HepG2 (cell line): ENCODE measurements around the gene DLG2. TPM values are rescaled to one million over a fixed set of nuclear protein-coding genes. Genes with fewer than 3 reads are reported as not detected.

Source experiments
- ATAC-seq: fragments of 200-7000 bp; cut with Tn5 transposase; 3 replicates; pipeline ENCODE4 v1.9.1; 2020; ENCODE audit warnings: mild to moderate bottlenecking, moderate library complexity
- BruUV-seq: library from RNA; stranded (reverse); fragments of 400-500 nt; replicated peaks from 2 replicates; lab custom pipeline; 2021; lab: Mats Ljungman, UMichigan
- CTCF ChIA-PET: fragments of 300-600 bp; formaldehyde crosslinking; extraction: SDS; loops from one replicate; lab custom pipeline; 2021; ENCODE audit warnings: low total read pairs, inconsistent platforms, low intra/inter-chr PET ratio; lab: Yijun Ruan, JAX
- POLR2A ChIA-PET: fragments of 350-600 bp; sonication (Branson Sonifier 250); formaldehyde crosslinking; loops from one replicate; lab custom pipeline; 2020; ENCODE audit warnings: antibody characterized with exemption, inconsistent platforms; lab: Yijun Ruan, JAX
- DNase-seq: peaks from one replicate; pipeline ENCODE4 v3.0.0-alpha.2; 2015; ENCODE audit warnings: low spot score
- FAIRE-seq: peaks from 3 replicates; lab custom pipeline; 2011; peaks lifted over from hg19 to GRCh38; lab: Jason Lieb, UNC
- H2AFZ ChIP-seq: one replicate; pipeline ENCODE4 v1.6.1; 2011; ENCODE audit warnings: low read length, inconsistent platforms
- H3K27ac ChIP-seq: fragments of 300-600 bp; 3 replicates; pipeline ENCODE4 v1.8.0; 2011; ENCODE audit warnings: mixed run types, mild to moderate bottlenecking, mixed read lengths, low read length, inconsistent platforms; ENCODE audit not compliant: insufficient read depth; ENCODE audit errors: extremely low read length
- H3K27me3 ChIP-seq, 2 experiments: fragments of 200-600 bp in 1 of 2; 2 replicates in 1 of 2; 3 replicates in 1 of 2; pipeline versions ENCODE4 v1.6.0 to v1.8.0; 2011; ENCODE audit warnings: low read length in 2 of 2, mild to moderate bottlenecking in 2 of 2, moderate library complexity in 2 of 2, inconsistent platforms in 1 of 2; ENCODE audit not compliant: insufficient read depth in 2 of 2, control insufficient read depth in 1 of 2
- H3K36me3 ChIP-seq, 2 experiments: fragments of 200-600 bp in 1 of 2; replicated peaks in 1 of 2; 2 replicates in 1 of 2; 3 replicates in 1 of 2; pipeline versions ENCODE4 v1.5.1 to v1.8.0; 2011; ENCODE audit warnings: low read length in 2 of 2, inconsistent platforms in 1 of 2; ENCODE audit not compliant: insufficient read depth in 2 of 2, control insufficient read depth in 1 of 2
- H3K4me1 ChIP-seq: 2 replicates; pipeline ENCODE4 v1.5.1; 2012; ENCODE audit warnings: low read length, inconsistent platforms; ENCODE audit not compliant: insufficient read depth
- H3K4me2 ChIP-seq: 2 replicates; pipeline ENCODE4 v1.6.0; 2011; ENCODE audit warnings: low read depth, low read length, inconsistent platforms
- H3K4me3 ChIP-seq, 3 experiments: fragments of 200-600 bp in 1 of 3; sonication (generic), shearing (Covaris generic) in 1 of 3; replicated peaks in 1 of 3; 2 replicates each; pipeline ENCODE4 v1.5.1; 2011 to 2016; ENCODE audit warnings: low read length in 3 of 3, inconsistent platforms in 2 of 3, low read depth in 2 of 3, mild to moderate bottlenecking in 2 of 3, control low read depth in 1 of 3, mixed read lengths in 1 of 3; ENCODE audit not compliant: insufficient read depth in 1 of 3
- H3K79me2 ChIP-seq: one replicate; pipeline ENCODE4 v1.6.1; 2011; ENCODE audit warnings: low read length, inconsistent platforms; ENCODE audit not compliant: insufficient read depth
- H3K9ac ChIP-seq: 2 replicates; pipeline ENCODE4 v1.6.0; 2011; ENCODE audit warnings: mild to moderate bottlenecking, low read depth, low read length, inconsistent platforms; ENCODE audit not compliant: insufficient read depth
- H3K9me3 ChIP-seq: 2 replicates; pipeline ENCODE4 v1.5.1; 2012; ENCODE audit warnings: mild to moderate bottlenecking, low read length
- H4K20me1 ChIP-seq: 2 replicates; pipeline ENCODE4 v1.6.0; 2011; ENCODE audit warnings: inconsistent platforms, mild to moderate bottlenecking, low read length, moderate library complexity; ENCODE audit not compliant: insufficient read depth
- AGO2 ChIP-seq: fragments of 200-400 bp; formaldehyde crosslinking; optimal IDR thresholded peaks from 2 replicates; pipeline ENCODE3; 2017; ENCODE audit warnings: mild to moderate bottlenecking, low read depth, low read length, moderate library complexity
- NR1H2 ChIP-seq: sonication (generic); formaldehyde crosslinking; IDR thresholded peaks from 2 replicates; pipeline ENCODE4 v1.8.1; 2022; ENCODE audit warnings: low read depth, missing genetic modification reagents, borderline replicate concordance
- TBX2 ChIP-seq: sonication (generic); formaldehyde crosslinking; IDR thresholded peaks from 2 replicates; pipeline ENCODE4 v1.5.0; 2020; ENCODE audit warnings: missing genetic modification reagents, mild to moderate bottlenecking, borderline replicate concordance
- ZNF24 ChIP-seq: fragments of 450-650 bp; IDR thresholded peaks from 2 replicates; pipeline ENCODE4 v1.6.1; 2017; ENCODE audit warnings: antibody characterized with exemption, mild to moderate bottlenecking
- ZNF615 ChIP-seq: sonication (generic); formaldehyde crosslinking; IDR thresholded peaks from 2 replicates; pipeline ENCODE4 v1.5.0; 2020; ENCODE audit warnings: mild to moderate bottlenecking, missing genetic modification reagents, borderline replicate concordance
- WGBS: methylation state at CpG from one replicate; pipeline ENCODE4 v1.1.6; 2017; ENCODE audit warnings: low lambda C conversion rate; 5-methylcytosine and 5-hydroxymethylcytosine counted together
- in situ Hi-C: cut with HindIII; loops from 2 replicates; pipeline ENCODE4 v1.10.0; 2017; ENCODE audit warnings: low pct_unique_long_range_greater_than_20kb; ENCODE audit not compliant: extremely low pct_ligation_motif_present
- intact Hi-C: fragments of 100-400 bp; cut with micrococcal nuclease; formaldehyde crosslinking; loops from one replicate; pipeline ENCODE4 v1.10.0; 2022; ENCODE audit not compliant: unreplicated experiment
- polyA plus RNA-seq, 8 experiments: library from polyadenylated mRNA; depleted of rRNA in 3 of 8; stranded (reverse) in 7 of 8; unstranded in 1 of 8; fragments of >200 nt; fragmentation: Illumina TruSeq in 4 of 8; extraction: Trizol in 4 of 8; gene quantifications; 2 replicates each; pipeline versions ENCODE4 v1.2.1 to v1.2.3, GENCODE V29; 2011 to 2016; ENCODE audit warnings: low read depth in 4 of 8, missing spikeins in 1 of 8, mixed read lengths in 1 of 8; ENCODE audit not compliant: insufficient read depth in 1 of 8
- total RNA-seq, 5 experiments: library from RNA; depleted of rRNA; stranded (reverse); fragments of >200 nt; fragmentation: Illumina TruSeq; extraction: Trizol; gene quantifications; 2 replicates each; pipeline ENCODE4 v1.2.3, GENCODE V29; 2016; ENCODE audit warnings: low read depth in 1 of 5
- TF ChIP-seq, protein P1 (sequence below): sonication (generic); formaldehyde crosslinking; IDR thresholded peaks from 2 replicates; pipeline ENCODE4 v1.4.0; 2020; ENCODE audit warnings: mild to moderate bottlenecking, missing genetic modification reagents, borderline replicate concordance
- TF ChIP-seq, protein P2 (sequence below): sonication (generic); formaldehyde crosslinking; IDR thresholded peaks from 2 replicates; pipeline ENCODE4 v1.4.0; 2020; ENCODE audit warnings: missing genetic modification reagents
- TF ChIP-seq, protein P3 (sequence below): IDR thresholded peaks from 2 replicates; pipeline ENCODE4 v1.6.1; 2016; ENCODE audit warnings: mild to moderate bottlenecking
- TF ChIP-seq, protein P4 (sequence below): sonication (generic); formaldehyde crosslinking; IDR thresholded peaks from 2 replicates; pipeline ENCODE4 v1.4.0; 2020; ENCODE audit warnings: missing genetic modification reagents, borderline replicate concordance

DLG2 gene
- total and polyA plus RNA-seq, 2 of the 13 experiments (the other 11 are each of a cell fraction or from before 2014, with no cell fraction given), result 0.46 to 1.0 TPM

DNA sequence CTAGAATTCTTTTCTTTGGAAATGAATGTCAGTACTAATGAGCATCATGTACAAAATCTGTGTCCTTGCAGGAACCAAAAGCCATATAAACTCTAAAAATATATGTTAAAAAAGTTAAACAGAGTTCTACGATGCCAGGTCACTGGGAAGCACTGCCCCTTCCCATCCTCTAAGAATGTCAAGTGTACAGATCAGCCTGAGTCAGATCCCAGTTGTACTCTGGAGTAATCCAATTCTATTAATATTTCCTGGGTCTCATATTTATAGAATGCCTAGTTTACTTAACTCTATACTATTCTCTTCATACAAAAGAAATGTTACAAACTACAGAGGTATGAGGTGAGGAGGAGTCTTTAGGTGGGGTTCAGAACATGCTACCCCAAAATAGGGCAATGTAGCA is 460.1 kb downstream of the DLG2 start:
- ATAC-seq, result no peak
- DNase-seq, result no peak
- Histone ChIP-seq H4K20me1 (no peaks in the 10 kb centered on the region), H3K4me2 (no peak overlapping the region), H2AFZ (no peak overlapping the region), H3K79me2 (no peaks in the 10 kb centered on the region), H3K9me3 (no peaks in the 10 kb centered on the region), H3K4me3 (no peak overlapping the region), H3K27ac (no peak overlapping the region), H3K4me1 (no peaks in the 10 kb centered on the region), H3K27me3 (no peaks in the 10 kb centered on the region)
- no TSS peak for BruUV-seq
- FAIRE-seq, result no peak
- POLR2A ChIA-PET, result no interaction called here
- WGBS, result 0% methylated on average over 1 of the region's 1 CpG
- TF ChIP-seq, protein P1, sequence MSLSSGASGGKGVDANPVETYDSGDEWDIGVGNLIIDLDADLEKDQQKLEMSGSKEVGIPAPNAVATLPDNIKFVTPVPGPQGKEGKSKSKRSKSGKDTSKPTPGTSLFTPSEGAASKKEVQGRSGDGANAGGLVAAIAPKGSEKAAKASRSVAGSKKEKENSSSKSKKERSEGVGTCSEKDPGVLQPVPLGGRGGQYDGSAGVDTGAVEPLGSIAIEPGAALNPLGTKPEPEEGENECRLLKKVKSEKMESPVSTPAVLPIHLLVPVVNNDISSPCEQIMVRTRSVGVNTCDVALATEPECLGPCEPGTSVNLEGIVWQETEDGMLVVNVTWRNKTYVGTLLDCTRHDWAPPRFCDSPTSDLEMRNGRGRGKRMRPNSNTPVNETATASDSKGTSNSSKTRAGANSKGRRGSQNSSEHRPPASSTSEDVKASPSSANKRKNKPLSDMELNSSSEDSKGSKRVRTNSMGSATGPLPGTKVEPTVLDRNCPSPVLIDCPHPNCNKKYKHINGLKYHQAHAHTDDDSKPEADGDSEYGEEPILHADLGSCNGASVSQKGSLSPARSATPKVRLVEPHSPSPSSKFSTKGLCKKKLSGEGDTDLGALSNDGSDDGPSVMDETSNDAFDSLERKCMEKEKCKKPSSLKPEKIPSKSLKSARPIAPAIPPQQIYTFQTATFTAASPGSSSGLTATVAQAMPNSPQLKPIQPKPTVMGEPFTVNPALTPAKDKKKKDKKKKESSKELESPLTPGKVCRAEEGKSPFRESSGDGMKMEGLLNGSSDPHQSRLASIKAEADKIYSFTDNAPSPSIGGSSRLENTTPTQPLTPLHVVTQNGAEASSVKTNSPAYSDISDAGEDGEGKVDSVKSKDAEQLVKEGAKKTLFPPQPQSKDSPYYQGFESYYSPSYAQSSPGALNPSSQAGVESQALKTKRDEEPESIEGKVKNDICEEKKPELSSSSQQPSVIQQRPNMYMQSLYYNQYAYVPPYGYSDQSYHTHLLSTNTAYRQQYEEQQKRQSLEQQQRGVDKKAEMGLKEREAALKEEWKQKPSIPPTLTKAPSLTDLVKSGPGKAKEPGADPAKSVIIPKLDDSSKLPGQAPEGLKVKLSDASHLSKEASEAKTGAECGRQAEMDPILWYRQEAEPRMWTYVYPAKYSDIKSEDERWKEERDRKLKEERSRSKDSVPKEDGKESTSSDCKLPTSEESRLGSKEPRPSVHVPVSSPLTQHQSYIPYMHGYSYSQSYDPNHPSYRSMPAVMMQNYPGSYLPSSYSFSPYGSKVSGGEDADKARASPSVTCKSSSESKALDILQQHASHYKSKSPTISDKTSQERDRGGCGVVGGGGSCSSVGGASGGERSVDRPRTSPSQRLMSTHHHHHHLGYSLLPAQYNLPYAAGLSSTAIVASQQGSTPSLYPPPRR (CRISPR knock-in tag), result no peak
- no peak for TF ChIP-seq NR1H2
- no peak for TF ChIP-seq AGO2
- TF ChIP-seq, protein P2, sequence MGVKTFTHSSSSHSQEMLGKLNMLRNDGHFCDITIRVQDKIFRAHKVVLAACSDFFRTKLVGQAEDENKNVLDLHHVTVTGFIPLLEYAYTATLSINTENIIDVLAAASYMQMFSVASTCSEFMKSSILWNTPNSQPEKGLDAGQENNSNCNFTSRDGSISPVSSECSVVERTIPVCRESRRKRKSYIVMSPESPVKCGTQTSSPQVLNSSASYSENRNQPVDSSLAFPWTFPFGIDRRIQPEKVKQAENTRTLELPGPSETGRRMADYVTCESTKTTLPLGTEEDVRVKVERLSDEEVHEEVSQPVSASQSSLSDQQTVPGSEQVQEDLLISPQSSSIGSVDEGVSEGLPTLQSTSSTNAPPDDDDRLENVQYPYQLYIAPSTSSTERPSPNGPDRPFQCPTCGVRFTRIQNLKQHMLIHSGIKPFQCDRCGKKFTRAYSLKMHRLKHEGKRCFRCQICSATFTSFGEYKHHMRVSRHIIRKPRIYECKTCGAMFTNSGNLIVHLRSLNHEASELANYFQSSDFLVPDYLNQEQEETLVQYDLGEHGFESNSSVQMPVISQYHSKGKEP, result no peak
- no peak for TF ChIP-seq ZNF615 (CRISPR knock-in tag)
- no peak for TF ChIP-seq ZNF24
- TF ChIP-seq, protein P3, sequence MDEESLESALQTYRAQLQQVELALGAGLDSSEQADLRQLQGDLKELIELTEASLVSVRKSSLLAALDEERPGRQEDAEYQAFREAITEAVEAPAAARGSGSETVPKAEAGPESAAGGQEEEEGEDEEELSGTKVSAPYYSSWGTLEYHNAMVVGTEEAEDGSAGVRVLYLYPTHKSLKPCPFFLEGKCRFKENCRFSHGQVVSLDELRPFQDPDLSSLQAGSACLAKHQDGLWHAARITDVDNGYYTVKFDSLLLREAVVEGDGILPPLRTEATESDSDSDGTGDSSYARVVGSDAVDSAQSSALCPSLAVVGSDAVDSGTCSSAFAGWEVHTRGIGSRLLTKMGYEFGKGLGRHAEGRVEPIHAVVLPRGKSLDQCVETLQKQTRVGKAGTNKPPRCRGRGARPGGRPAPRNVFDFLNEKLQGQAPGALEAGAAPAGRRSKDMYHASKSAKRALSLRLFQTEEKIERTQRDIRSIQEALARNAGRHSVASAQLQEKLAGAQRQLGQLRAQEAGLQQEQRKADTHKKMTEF (CRISPR knock-in tag), result no peak
- TF ChIP-seq, protein P4, sequence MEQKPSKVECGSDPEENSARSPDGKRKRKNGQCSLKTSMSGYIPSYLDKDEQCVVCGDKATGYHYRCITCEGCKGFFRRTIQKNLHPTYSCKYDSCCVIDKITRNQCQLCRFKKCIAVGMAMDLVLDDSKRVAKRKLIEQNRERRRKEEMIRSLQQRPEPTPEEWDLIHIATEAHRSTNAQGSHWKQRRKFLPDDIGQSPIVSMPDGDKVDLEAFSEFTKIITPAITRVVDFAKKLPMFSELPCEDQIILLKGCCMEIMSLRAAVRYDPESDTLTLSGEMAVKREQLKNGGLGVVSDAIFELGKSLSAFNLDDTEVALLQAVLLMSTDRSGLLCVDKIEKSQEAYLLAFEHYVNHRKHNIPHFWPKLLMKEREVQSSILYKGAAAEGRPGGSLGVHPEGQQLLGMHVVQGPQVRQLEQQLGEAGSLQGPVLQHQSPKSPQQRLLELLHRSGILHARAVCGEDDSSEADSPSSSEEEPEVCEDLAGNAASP (CRISPR knock-in tag), result no peak
- no peak for TF ChIP-seq TBX2
- TF ChIP-seq, all 625 proteins: peak for 0
- in situ Hi-C loops (no loop called here), intact Hi-C loops (no loop called here)
- CTCF ChIA-PET, result no interaction called here
- H3K9ac ChIP-seq, result no peak overlapping the region
- H3K36me3 ChIP-seq, result no peaks in the 10 kb centered on the region
